GM11168 (cell line): Measurements from ENCODE around the gene ST3GAL3.

Source experiments
- in situ Hi-C: fragments of 300-500 bp; cut with MboI; formaldehyde crosslinking; loops from one replicate; pipeline ENCODE4 v1.12.0; 2022; ENCODE audit warnings: low sequenced_read_pairs; ENCODE audit not compliant: unreplicated experiment

Gene ST3GAL3

GRCh38 chr1:43867976-43868740 is 160.8 kb downstream of the ST3GAL3 start:
- in situ Hi-C loops, result no loop called here

GRCh38 chr1:43868741-43869067 is 161.4 kb downstream of the ST3GAL3 start:
- in situ Hi-C loops, result no loop called here

GRCh38 chr1:43870306-43870705 is 163.0 kb downstream of the ST3GAL3 start:
- in situ Hi-C loops, result no loop called here

GRCh38 chr1:43871181-43871910 is 164.0 kb downstream of the ST3GAL3 start:
- in situ Hi-C loops, result no loop called here

GRCh38 chr1:43872280-43872679 is 164.9 kb downstream of the ST3GAL3 start:
- in situ Hi-C loops, result no loop called here

GRCh38 chr1:43873851-43874250 is 166.5 kb downstream of the ST3GAL3 start:
- in situ Hi-C loops, result no loop called here

GRCh38 chr1:43874716-43875115 is 167.4 kb downstream of the ST3GAL3 start:
- in situ Hi-C loops, result no loop called here

GRCh38 chr1:43875331-43875730 is 168.0 kb downstream of the ST3GAL3 start:
- in situ Hi-C loops, result no loop called here

GRCh38 chr1:43877101-43877500 is 169.8 kb downstream of the ST3GAL3 start:
- in situ Hi-C loops, result no loop called here

GRCh38 chr1:43878440-43878839 is 171.1 kb downstream of the ST3GAL3 start:
- in situ Hi-C loops, result no loop called here

GRCh38 chr1:43878854-43879253 is 171.5 kb downstream of the ST3GAL3 start:
- in situ Hi-C loops, result no loop called here

GRCh38 chr1:43879414-43879813 is 172.1 kb downstream of the ST3GAL3 start:
- in situ Hi-C loops, result no loop called here

- in situ Hi-C loops, result no loop called here
Measured at GRCh38 chr1:43879996-43880395, 172.7 kb downstream of the ST3GAL3 start.

- in situ Hi-C loops, result no loop called here
Measured at GRCh38 chr1:43880604-43881003, 173.3 kb downstream of the ST3GAL3 start.

GRCh38 chr1:43881415-43881814 is 174.1 kb downstream of the ST3GAL3 start:
- in situ Hi-C loops, result no loop called here

- in situ Hi-C loops, result no loop called here
Measured at GRCh38 chr1:43882763-43883162, 175.4 kb downstream of the ST3GAL3 start.

GRCh38 chr1:43883321-43883720 is 176.0 kb downstream of the ST3GAL3 start:
- in situ Hi-C loops, result no loop called here

- in situ Hi-C loops, result no loop called here
Measured at GRCh38 chr1:43885279-43885801, 178.0 kb downstream of the ST3GAL3 start.

- in situ Hi-C loops, result no loop called here
Measured at GRCh38 chr1:43887748-43888147, 180.4 kb downstream of the ST3GAL3 start.

- in situ Hi-C loops, result no loop called here
Measured at GRCh38 chr1:43890815-43891214, 183.5 kb downstream of the ST3GAL3 start.

GRCh38 chr1:43893006-43893405 is 185.7 kb downstream of the ST3GAL3 start:
- in situ Hi-C loops, result no loop called here

- in situ Hi-C loops, result no loop called here
Measured at GRCh38 chr1:43898981-43899380, 191.6 kb downstream of the ST3GAL3 start.
